K562 (cell line): ENCODE results near the gene MRNIP. TPM values are rescaled to one million over a fixed set of nuclear protein-coding genes. Genes with fewer than 3 reads are reported as not detected.
A peak's percentile ranks its signal among the peaks of the same experiment; 100 is the strongest.

ENCODE experiments used
- ATAC-seq: fragments of 200-7000 bp; cut with Tn5 transposase; 3 replicates; pipeline ENCODE4 v1.9.1; 2020; ENCODE audit warnings: moderate library complexity
- BruUV-seq: library from RNA; stranded (reverse); fragments of 400-500 nt; replicated peaks from 2 replicates; lab custom pipeline; 2021; lab: Mats Ljungman, UMichigan
- CTCF ChIA-PET: fragments of 300-600 bp; formaldehyde crosslinking; extraction: SDS; loops from one replicate; lab custom pipeline; 2021; ENCODE audit warnings: low intra/inter-chr PET ratio; lab: Yijun Ruan, JAX
- POLR2A ChIA-PET: fragments of 300-600, 350-650 bp; sonication (Branson Sonifier 250); formaldehyde crosslinking; extraction: SDS; loops from one replicate; lab custom pipeline; 2021; ENCODE audit warnings: antibody characterized with exemption, inconsistent platforms; lab: Yijun Ruan, JAX
- DNase-seq, 4 experiments: peaks; one replicate each; pipeline versions ENCODE4 v3.0.0 to v3.0.0-alpha.2; 2011 to 2018; ENCODE audit warnings: low spot score in 3 of 4, mixed read lengths in 3 of 4; ENCODE audit errors: extremely low read depth in 1 of 4
- FAIRE-seq: peaks from 2 replicates; lab custom pipeline; 2011; peaks lifted over from hg19 to GRCh38; lab: Jason Lieb, UNC
- H2AFZ ChIP-seq: 2 replicates; pipeline ENCODE4 v1.6.0; 2011; ENCODE audit warnings: low read depth, low read length, control low read depth, inconsistent platforms
- H3K27ac ChIP-seq: fragments of 200-600 bp; 3 replicates; pipeline ENCODE4 v1.8.0; 2011; ENCODE audit warnings: low read depth, mild to moderate bottlenecking, control low read depth, inconsistent platforms, low read length, moderate library complexity, mixed read lengths; ENCODE audit errors: extremely low read depth
- H3K27me3 ChIP-seq, 2 experiments: fragments of 300-600 bp in 1 of 2; 2 replicates in 1 of 2; 3 replicates in 1 of 2; pipeline versions ENCODE4 v1.6.0 to v1.8.0; 2011; ENCODE audit warnings: inconsistent platforms in 2 of 2, low read length in 2 of 2, mild to moderate bottlenecking in 1 of 2, mixed read lengths in 1 of 2, moderate library complexity in 1 of 2; ENCODE audit not compliant: control insufficient read depth in 2 of 2, insufficient read depth in 2 of 2
- H3K36me3 ChIP-seq: fragments of 300-600 bp; 3 replicates; pipeline ENCODE4 v1.8.0; 2011; ENCODE audit warnings: mild to moderate bottlenecking, low read length, inconsistent platforms; ENCODE audit not compliant: control insufficient read depth, insufficient read depth
- H3K4me1 ChIP-seq, 2 experiments: fragments of 200-600 bp in 1 of 2; replicated peaks in 1 of 2; 2 replicates in 1 of 2; 3 replicates in 1 of 2; pipeline versions ENCODE4 v1.5.1 to v1.8.0; 2011; ENCODE audit warnings: inconsistent platforms in 2 of 2, low read length in 2 of 2, mild to moderate bottlenecking in 1 of 2, mixed read lengths in 1 of 2, moderate library complexity in 1 of 2; ENCODE audit not compliant: control insufficient read depth in 2 of 2, insufficient read depth in 2 of 2
- H3K4me2 ChIP-seq: 2 replicates; pipeline ENCODE4 v1.6.1; 2011; ENCODE audit warnings: low read length, control low read depth, inconsistent platforms, mixed read lengths; ENCODE audit not compliant: insufficient read depth
- H3K4me3 ChIP-seq: fragments of 200-600 bp; sonication (generic), shearing (Covaris generic); 2 replicates; pipeline ENCODE4 v1.5.1; 2016; ENCODE audit warnings: control low read depth, inconsistent platforms
- H3K79me2 ChIP-seq: fragments of 200-600 bp; 3 replicates; pipeline ENCODE4 v1.8.0; 2011; ENCODE audit warnings: low read length, inconsistent platforms; ENCODE audit not compliant: control insufficient read depth, insufficient read depth
- H3K9ac ChIP-seq, 2 experiments: 2 replicates each; pipeline versions ENCODE4 v1.6.0 to v1.6.1; 2011; ENCODE audit warnings: low read depth in 2 of 2, low read length in 2 of 2, control low read depth in 1 of 2, inconsistent platforms in 1 of 2, mild to moderate bottlenecking in 1 of 2, mixed read lengths in 1 of 2; ENCODE audit not compliant: insufficient read depth in 1 of 2
- H3K9me1 ChIP-seq: one replicate; pipeline ENCODE4 v1.6.0; 2011; ENCODE audit warnings: inconsistent platforms, mild to moderate bottlenecking, low read length, moderate library complexity; ENCODE audit not compliant: control insufficient read depth, insufficient read depth
- H3K9me3 ChIP-seq: replicated peaks from 2 replicates; pipeline ENCODE4 v1.5.1; 2011; ENCODE audit warnings: low read depth, low read length, inconsistent platforms; ENCODE audit not compliant: control insufficient read depth, insufficient read depth
- H4K20me1 ChIP-seq: replicated peaks from 2 replicates; pipeline ENCODE4 v1.6.1; 2011; ENCODE audit warnings: low read length, inconsistent platforms, mixed read lengths; ENCODE audit not compliant: control insufficient read depth, insufficient read depth
- CAMTA2 ChIP-seq: fragments of 250-450 bp; sonication (Bioruptor Pico); conservative IDR thresholded peaks from 2 replicates; pipeline ENCODE4 v1.5.1; 2022
- CTCF ChIP-seq, 3 experiments: IDR thresholded peaks in 2 of 3; conservative IDR thresholded peaks in 1 of 3; 2 replicates each; pipeline ENCODE4 v1.5.1; 2011 to 2012; ENCODE audit warnings: low read length in 3 of 3, mild to moderate bottlenecking in 3 of 3, control low read depth in 2 of 3, improper control_type of control experiment in 1 of 3, inconsistent platforms in 1 of 3, low read depth in 1 of 3, mixed read lengths in 1 of 3, moderate library complexity in 1 of 3; ENCODE audit not compliant: insufficient read depth in 2 of 3
- KDM1A ChIP-seq, 2 experiments: fragments of 450-650 bp; IDR thresholded peaks; 2 replicates each; pipeline ENCODE4 v1.6.1; 2016; ENCODE audit warnings: mild to moderate bottlenecking in 2 of 2
- RBM22 ChIP-seq: fragments of 200-400 bp; formaldehyde crosslinking; IDR thresholded peaks from 2 replicates; pipeline ENCODE4 v1.6.1; 2018; ENCODE audit warnings: low read length, low read depth; ENCODE audit not compliant: poor library complexity, severe bottlenecking
- TSHZ1 ChIP-seq: fragments of 250-450 bp; sonication (Bioruptor Pico); IDR thresholded peaks from 2 replicates; pipeline ENCODE4 v1.4.0; 2020; ENCODE audit warnings: mild to moderate bottlenecking, moderate library complexity
- ZFP36 ChIP-seq: fragments of 150-350 bp; IDR thresholded peaks from 2 replicates; pipeline ENCODE4 v1.6.1; 2018; ENCODE audit warnings: low read length, low read depth; ENCODE audit not compliant: partially characterized antibody
- ZNF263 ChIP-seq: sonication (generic); formaldehyde crosslinking; IDR thresholded peaks from 2 replicates; pipeline ENCODE4 v1.8.0; 2022; ENCODE audit warnings: mild to moderate bottlenecking, missing genetic modification reagents, borderline replicate concordance
- WGBS: fragments of 100-300 bp; shearing (Covaris generic); methylation state at CpG from one replicate; pipeline ENCODE4 v1.1.6; 2016; ENCODE audit warnings: low coverage, mixed read lengths; ENCODE audit not compliant: insufficient coverage; ENCODE audit errors: missing lambda C conversion rate; 5-methylcytosine and 5-hydroxymethylcytosine counted together
- in situ Hi-C: fragments of 300-500 bp; cut with MboI; formaldehyde crosslinking; loops from 4 replicates; pipeline ENCODE4 v1.15.0; 2018; ENCODE audit warnings: inconsistent platforms, mixed read lengths
- intact Hi-C: fragments of 100-400 bp; cut with micrococcal nuclease; formaldehyde crosslinking; loops from 2 replicates; pipeline ENCODE4 v1.14.2; 2022
- polyA plus RNA-seq, 8 experiments: library from polyadenylated mRNA; depleted of rRNA in 4 of 8; stranded (reverse) in 5 of 8; unstranded in 3 of 8; fragments of >200 nt; fragmentation: Nextera tagmentation in 2 of 8; fragmentation: Illumina TruSeq in 1 of 8; extraction: Ambion mirVana in 2 of 8; extraction: Trizol in 1 of 8; gene quantifications; 2 replicates each; pipeline versions ENCODE4 v1.2.1 to v1.2.3, GENCODE V29; 2011 to 2014; ENCODE audit warnings: inconsistent platforms in 1 of 8, missing spikeins in 1 of 8
- total RNA-seq, 7 experiments: library from RNA; depleted of rRNA in 6 of 7; stranded (reverse); fragments of >200 nt in 6 of 7; fragmentation: Illumina TruSeq in 2 of 7; extraction: Trizol in 2 of 7; gene quantifications; 2 replicates each; pipeline versions ENCODE4 v1.2.1 to v1.2.3, GENCODE V29; 2011 to 2021; ENCODE audit warnings: low replicate concordance in 1 of 7

MRNIP gene
- total and polyA plus RNA-seq, 9 of the 15 experiments (the other 6 are each of a cell fraction or from before 2014, with no cell fraction given): 3.6 to 39.0 (median 16.8) TPM

DNA sequence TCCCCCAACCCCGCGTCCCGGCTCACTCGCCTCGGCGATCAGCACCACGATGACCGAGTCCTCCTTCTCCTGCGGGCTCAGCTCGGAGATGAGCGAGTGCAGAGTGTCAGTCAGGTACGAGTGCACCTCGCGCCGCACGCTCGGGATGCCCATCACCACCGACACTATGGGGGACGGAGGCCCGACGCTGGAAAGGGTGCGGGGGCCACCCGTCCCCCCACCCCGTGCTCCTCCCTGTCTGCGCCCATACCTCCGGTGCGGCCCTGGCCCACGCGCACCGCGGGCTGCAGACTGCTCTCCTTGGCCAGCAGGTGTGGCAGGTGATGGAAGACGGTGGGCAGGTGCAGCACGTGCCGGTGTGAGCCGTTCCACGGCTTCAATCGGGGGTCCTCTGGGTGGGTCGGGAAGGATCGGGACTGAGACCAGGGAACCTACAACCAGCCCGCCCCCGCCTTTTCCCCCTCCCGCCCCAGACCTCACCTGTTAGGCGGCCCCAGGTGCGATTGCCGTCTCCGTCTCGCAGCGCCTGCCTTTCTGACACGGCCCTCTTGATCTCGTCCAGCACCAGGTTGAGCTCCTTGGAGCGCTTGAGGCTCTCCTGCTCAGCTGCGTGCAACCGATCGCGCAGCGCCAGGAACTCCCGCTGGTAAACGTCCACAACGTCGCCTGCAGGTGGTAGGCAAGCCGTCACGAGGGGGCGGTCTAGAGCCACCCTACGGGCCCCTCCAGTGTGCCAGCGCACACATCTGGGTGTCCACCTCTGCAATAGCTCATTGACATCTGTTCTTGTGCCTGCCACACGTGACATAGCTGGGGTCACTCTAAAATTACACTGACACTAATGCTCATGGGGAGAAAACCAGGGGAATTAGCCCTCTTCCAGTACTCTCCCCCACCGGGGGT is 57.1 kb downstream of the MRNIP start:
- no TSS peak for BruUV-seq
- in situ Hi-C loops: no loop called here
- ChIA-PET CTCF (no interaction called here), POLR2A (interaction anchor here (0.5 to 1.8 kb wide), 11 partner anchors 9 to 1481 kb away, joined by 3 to 4 read pairs (median 3); no protein-coding TSS in a partner anchor)
- H3K9me3 ChIP-seq: no peaks in the 10 kb centered on the region
- H3K9me1 ChIP-seq: peaks cover 6% of the 10 kb centered on the region
- H2AFZ ChIP-seq: no peak overlapping the region
- WGBS: 87% methylated on average over 43 of the region's 67 CpGs
- no peak overlapping the region for H3K27ac ChIP-seq
- H3K4me2 ChIP-seq: no peak overlapping the region
- H3K27me3 ChIP-seq: no peaks in the 10 kb centered on the region
- intact Hi-C loops: no loop called here
- H3K9ac ChIP-seq: no peak overlapping the region; a peak in 1 of 4 replicates
- no peaks in the 10 kb centered on the region for H4K20me1 ChIP-seq
- peaks cover 23 to 69% of the 10 kb centered on the region in 2 experiments for H3K4me1 ChIP-seq
- FAIRE-seq (no peak), ATAC-seq (peak; percentile 7; the same call in 2 of the 3 replicates), DNase-seq (peak; percentile 50 to 59 (median 52))
- peaks cover 37% of the 10 kb centered on the region for H3K79me2 ChIP-seq
- peaks cover 76% of the 10 kb centered on the region; the same call in 2 of the 3 replicates for H3K36me3 ChIP-seq
- H3K4me3 ChIP-seq: no peak overlapping the region
- TF ChIP-seq ZNF263 (CRISPR knock-in tag): no peak
- peak; percentile 55 to 63 (median 55) for TF ChIP-seq CTCF (IDR thresholded peaks at IDR 0.05 in 2 of 3, conservative IDR thresholded peaks at IDR 0.05 in 1 of 3; ENCODE audit: insufficient read depth in 2 of 3, low read depth in 1 of 3, low read length in 3 of 3)
- TF ChIP-seq TSHZ1 (CRISPR knock-in tag): no peak
- TF ChIP-seq KDM1A (IDR thresholded peaks at IDR 0.05): no peak
- TF ChIP-seq CAMTA2 (CRISPR knock-in tag): no peak
- TF ChIP-seq ZFP36: no peak
- peak; percentile 34 for TF ChIP-seq RBM22
